Astrocyte (in vitro differentiated cells and primary cell): ENCODE measurements around the gene ASB2.
A peak's percentile ranks its signal among the peaks of the same experiment; 100 is the strongest.

Source experiments
- EZH2 ChIP-seq: IDR thresholded peaks from 2 replicates; pipeline ENCODE4 v1.6.1; 2012; ENCODE audit warnings: mild to moderate bottlenecking, low read length, inconsistent platforms; ENCODE audit not compliant: insufficient read depth
- TF ChIP-seq, protein P1 (sequence below): IDR thresholded peaks from 2 replicates; pipeline ENCODE4 v1.5.1; 2011; ENCODE audit warnings: low read depth, mild to moderate bottlenecking, inconsistent platforms, low read length, moderate library complexity; ENCODE audit not compliant: insufficient read depth

DNA sequence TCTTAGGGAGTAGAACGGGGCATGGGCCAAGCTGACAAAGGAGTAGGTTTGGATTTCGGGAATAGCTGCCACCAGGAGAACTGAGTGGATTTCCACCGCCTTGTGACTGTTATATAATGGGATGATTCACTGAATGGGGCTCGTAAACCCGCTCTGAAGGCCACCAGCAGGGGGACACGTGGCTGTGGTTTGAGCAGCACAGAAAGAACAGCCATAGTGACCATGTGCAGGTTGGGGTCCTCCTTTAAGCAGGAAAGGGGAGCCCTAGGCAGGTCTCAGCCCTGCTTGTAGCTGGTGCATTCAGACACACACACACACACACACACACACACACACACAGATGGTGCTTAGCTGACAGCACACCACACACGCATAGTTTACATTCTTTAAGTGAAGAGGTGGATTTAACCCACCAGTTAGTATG lies 8.6 kb upstream of the ASB2 start:
- TF ChIP-seq, protein P1, sequence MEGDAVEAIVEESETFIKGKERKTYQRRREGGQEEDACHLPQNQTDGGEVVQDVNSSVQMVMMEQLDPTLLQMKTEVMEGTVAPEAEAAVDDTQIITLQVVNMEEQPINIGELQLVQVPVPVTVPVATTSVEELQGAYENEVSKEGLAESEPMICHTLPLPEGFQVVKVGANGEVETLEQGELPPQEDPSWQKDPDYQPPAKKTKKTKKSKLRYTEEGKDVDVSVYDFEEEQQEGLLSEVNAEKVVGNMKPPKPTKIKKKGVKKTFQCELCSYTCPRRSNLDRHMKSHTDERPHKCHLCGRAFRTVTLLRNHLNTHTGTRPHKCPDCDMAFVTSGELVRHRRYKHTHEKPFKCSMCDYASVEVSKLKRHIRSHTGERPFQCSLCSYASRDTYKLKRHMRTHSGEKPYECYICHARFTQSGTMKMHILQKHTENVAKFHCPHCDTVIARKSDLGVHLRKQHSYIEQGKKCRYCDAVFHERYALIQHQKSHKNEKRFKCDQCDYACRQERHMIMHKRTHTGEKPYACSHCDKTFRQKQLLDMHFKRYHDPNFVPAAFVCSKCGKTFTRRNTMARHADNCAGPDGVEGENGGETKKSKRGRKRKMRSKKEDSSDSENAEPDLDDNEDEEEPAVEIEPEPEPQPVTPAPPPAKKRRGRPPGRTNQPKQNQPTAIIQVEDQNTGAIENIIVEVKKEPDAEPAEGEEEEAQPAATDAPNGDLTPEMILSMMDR, result peak; percentile 55
- TF ChIP-seq EZH2, result no peak
